NK-92 (cell line): ENCODE results near the gene SLA2.
"Not testable (repeated sequence)": the region's sequence is repeated elsewhere in the genome, so short reads cannot be mapped to it uniquely, and the experiment has no call there.

Experiments used
- DNase-seq: peaks from one replicate; lab custom pipeline; 2025; ENCODE audit not compliant: unreplicated experiment; lab: John Stamatoyannopoulos, UW

Gene SLA2

GRCh38 chr20:36611625-36612024 is 34.4 kb downstream of the SLA2 start:
- DNase-seq = no peak

GRCh38 chr20:36608388-36608728 is 37.6 kb downstream of the SLA2 start:
- not testable (repeated sequence) for DNase-seq

- DNase-seq = no peak
Observed at GRCh38 chr20:36607586-36608387, 38.2 kb downstream of the SLA2 start.

- DNase-seq = no peak
Observed at GRCh38 chr20:36606158-36607066, 39.6 kb downstream of the SLA2 start.

- DNase-seq = peak; percentile 87
Observed at GRCh38 chr20:36605399-36606157, 40.4 kb downstream of the SLA2 start, which contains the start of gene RAB5IF. Gene RAB5IF, plus strand, starts transcription at chr20:36605779. Its CDS starts 173 bp downstream, at chr20:36605952.

- DNase-seq = no peak
Observed at GRCh38 chr20:36604952-36605398, 41.0 kb downstream of the SLA2 start.

GRCh38 chr20:36601540-36601939 is 44.5 kb downstream of the SLA2 start:
- DNase-seq = no peak

- no peak for DNase-seq
Observed at GRCh38 chr20:36599912-36600345, 46.1 kb downstream of the SLA2 start.

GRCh38 chr20:36593347-36593929 is 52.6 kb downstream of the SLA2 start:
- DNase-seq = no peak

- no peak for DNase-seq
Observed at GRCh38 chr20:36591854-36592641, 53.9 kb downstream of the SLA2 start.

- DNase-seq = no peak
Observed at GRCh38 chr20:36591281-36591680, 54.7 kb downstream of the SLA2 start.

GRCh38 chr20:36587388-36588070 is 58.5 kb downstream of the SLA2 start:
- DNase-seq = no peak

- no peak for DNase-seq
Observed at GRCh38 chr20:36585410-36586125, 60.4 kb downstream of the SLA2 start.

- DNase-seq = no peak
Observed at GRCh38 chr20:36584018-36584481, 61.9 kb downstream of the SLA2 start.

- DNase-seq = no peak
Observed at GRCh38 chr20:36582821-36583220, 63.2 kb downstream of the SLA2 start.

- DNase-seq = no peak
Observed at GRCh38 chr20:36582322-36582721, 63.7 kb downstream of the SLA2 start.

GRCh38 chr20:36579996-36580545 is 65.9 kb downstream of the SLA2 start:
- no peak for DNase-seq

- DNase-seq = no peak
Observed at GRCh38 chr20:36578356-36579041, 67.5 kb downstream of the SLA2 start.
